Astrocyte (in vitro differentiated cells and primary cell): ENCODE measurements around the gene DGKB. TPM values are rescaled to one million over a fixed set of nuclear protein-coding genes. Genes with fewer than 3 reads are reported as not detected.

Source experiments
- DNase-seq: peaks from one replicate; pipeline ENCODE4 v3.0.0-alpha.2; 2010; ENCODE audit warnings: low read depth
- FAIRE-seq: peaks from 2 replicates; lab custom pipeline; 2011; peaks lifted over from hg19 to GRCh38; lab: Jason Lieb, UNC
- H2AFZ ChIP-seq: 2 replicates; pipeline ENCODE4 v1.6.0; 2012; ENCODE audit warnings: low read depth, low read length, inconsistent platforms
- H3K27ac ChIP-seq: 2 replicates; pipeline ENCODE4 v1.5.1; 2011; ENCODE audit warnings: low read depth, low read length, inconsistent platforms
- H3K27me3 ChIP-seq: 2 replicates; pipeline ENCODE4 v1.6.0; 2011; ENCODE audit warnings: low read length, inconsistent platforms; ENCODE audit not compliant: insufficient read depth
- H3K36me3 ChIP-seq: 2 replicates; pipeline ENCODE4 v1.5.1; 2011; ENCODE audit warnings: low read length, inconsistent platforms; ENCODE audit not compliant: insufficient read depth
- H3K4me1 ChIP-seq: 2 replicates; pipeline ENCODE4 v1.5.1; 2011; ENCODE audit warnings: low read length, inconsistent platforms; ENCODE audit not compliant: insufficient read depth
- H3K4me2 ChIP-seq: 2 replicates; pipeline ENCODE4 v1.6.0; 2012; ENCODE audit warnings: low read length, inconsistent platforms
- H3K4me3 ChIP-seq: 2 replicates; pipeline ENCODE4 v1.5.1; 2011; ENCODE audit warnings: low read depth, mild to moderate bottlenecking, low read length, inconsistent platforms; ENCODE audit not compliant: insufficient read depth
- H3K79me2 ChIP-seq: 2 replicates; pipeline ENCODE4 v1.6.0; 2012; ENCODE audit warnings: mild to moderate bottlenecking, low read length, inconsistent platforms; ENCODE audit not compliant: insufficient read depth
- H3K9ac ChIP-seq: 2 replicates; pipeline ENCODE4 v1.6.0; 2012; ENCODE audit warnings: mild to moderate bottlenecking, low read length, inconsistent platforms
- H3K9me3 ChIP-seq: 2 replicates; pipeline ENCODE4 v1.5.1; 2012; ENCODE audit warnings: low read depth, mild to moderate bottlenecking, low read length, inconsistent platforms; ENCODE audit not compliant: insufficient read depth
- H4K20me1 ChIP-seq: 2 replicates; pipeline ENCODE4 v1.6.0; 2012; ENCODE audit warnings: low read length, inconsistent platforms; ENCODE audit not compliant: insufficient read depth
- H3K27ac Mint-ChIP-seq: one replicate; pipeline ENCODE4 v1.8.0; 2021; ENCODE audit warnings: mild to moderate bottlenecking, mixed read lengths; ENCODE audit not compliant: unreplicated experiment
- H3K27me3 Mint-ChIP-seq: one replicate; pipeline ENCODE4 v1.8.0; 2021; ENCODE audit warnings: low read depth, mixed read lengths; ENCODE audit not compliant: unreplicated experiment
- H3K36me3 Mint-ChIP-seq: one replicate; pipeline ENCODE4 v1.8.0; 2021; ENCODE audit warnings: low read depth, mixed read lengths; ENCODE audit not compliant: unreplicated experiment
- H3K4me1 Mint-ChIP-seq: one replicate; pipeline ENCODE4 v1.8.0; 2021; ENCODE audit warnings: low read depth, mixed read lengths; ENCODE audit not compliant: unreplicated experiment
- H3K4me3 Mint-ChIP-seq: one replicate; pipeline ENCODE4 v1.8.0; 2021; ENCODE audit warnings: mild to moderate bottlenecking, moderate library complexity, mixed read lengths; ENCODE audit not compliant: unreplicated experiment
- H3K9me3 Mint-ChIP-seq: one replicate; pipeline ENCODE4 v1.8.0; 2021; ENCODE audit warnings: mild to moderate bottlenecking, mixed read lengths; ENCODE audit not compliant: unreplicated experiment
- EZH2 ChIP-seq: IDR thresholded peaks from 2 replicates; pipeline ENCODE4 v1.6.1; 2012; ENCODE audit warnings: mild to moderate bottlenecking, low read length, inconsistent platforms; ENCODE audit not compliant: insufficient read depth
- total RNA-seq: library from RNA; stranded (reverse); gene quantifications from 2 replicates; pipeline ENCODE4 v1.2.1, GENCODE V29; 2021
- TF ChIP-seq, protein P1 (sequence below): IDR thresholded peaks from 2 replicates; pipeline ENCODE4 v1.5.1; 2011; ENCODE audit warnings: low read depth, mild to moderate bottlenecking, inconsistent platforms, low read length, moderate library complexity; ENCODE audit not compliant: insufficient read depth

Gene DGKB
- total RNA-seq, 1 donor from 2014 or later = 0.39 TPM

DNA sequence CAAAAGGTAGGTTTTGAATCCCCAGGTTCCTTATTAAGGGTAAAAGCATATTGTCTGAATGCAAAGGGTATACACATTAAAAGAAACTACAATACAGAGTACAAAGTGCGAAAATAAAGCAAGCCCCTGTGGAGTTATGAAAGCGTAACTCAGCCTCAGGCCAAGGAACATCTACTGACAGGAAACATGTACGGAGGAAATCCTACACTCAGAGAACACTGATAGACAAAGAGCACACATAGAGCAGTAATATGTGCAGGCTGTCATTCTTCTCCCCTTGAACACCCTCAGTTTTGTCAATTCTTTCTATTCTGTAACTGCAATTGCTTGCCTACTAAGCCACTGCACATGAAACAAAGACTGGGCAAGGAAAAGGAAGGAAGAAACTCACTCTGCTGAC lies 150.2 kb downstream of the DGKB start:
- no peak for FAIRE-seq
- H3K36me3 ChIP-seq = no peaks in the 10 kb centered on the region
- TF ChIP-seq EZH2 = no peak
- TF ChIP-seq, protein P1, sequence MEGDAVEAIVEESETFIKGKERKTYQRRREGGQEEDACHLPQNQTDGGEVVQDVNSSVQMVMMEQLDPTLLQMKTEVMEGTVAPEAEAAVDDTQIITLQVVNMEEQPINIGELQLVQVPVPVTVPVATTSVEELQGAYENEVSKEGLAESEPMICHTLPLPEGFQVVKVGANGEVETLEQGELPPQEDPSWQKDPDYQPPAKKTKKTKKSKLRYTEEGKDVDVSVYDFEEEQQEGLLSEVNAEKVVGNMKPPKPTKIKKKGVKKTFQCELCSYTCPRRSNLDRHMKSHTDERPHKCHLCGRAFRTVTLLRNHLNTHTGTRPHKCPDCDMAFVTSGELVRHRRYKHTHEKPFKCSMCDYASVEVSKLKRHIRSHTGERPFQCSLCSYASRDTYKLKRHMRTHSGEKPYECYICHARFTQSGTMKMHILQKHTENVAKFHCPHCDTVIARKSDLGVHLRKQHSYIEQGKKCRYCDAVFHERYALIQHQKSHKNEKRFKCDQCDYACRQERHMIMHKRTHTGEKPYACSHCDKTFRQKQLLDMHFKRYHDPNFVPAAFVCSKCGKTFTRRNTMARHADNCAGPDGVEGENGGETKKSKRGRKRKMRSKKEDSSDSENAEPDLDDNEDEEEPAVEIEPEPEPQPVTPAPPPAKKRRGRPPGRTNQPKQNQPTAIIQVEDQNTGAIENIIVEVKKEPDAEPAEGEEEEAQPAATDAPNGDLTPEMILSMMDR = no peak

DNA sequence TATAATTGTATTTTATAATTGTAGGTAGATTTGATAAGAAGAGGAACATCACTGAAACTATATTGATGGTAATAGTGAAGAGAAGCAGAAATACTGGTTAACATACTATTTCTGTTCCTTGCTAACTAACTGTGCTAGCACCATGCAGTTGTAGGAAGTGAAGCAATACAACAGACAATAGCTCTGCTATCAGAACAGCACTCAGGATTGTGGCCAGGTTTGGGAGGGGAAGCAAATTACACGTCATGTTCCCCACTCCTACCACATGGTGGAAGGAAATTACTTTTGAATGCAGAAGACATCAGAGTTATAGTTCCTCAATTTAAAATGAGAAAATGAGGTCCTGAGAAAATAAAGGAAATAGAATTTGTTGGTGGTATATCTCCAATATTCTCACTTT lies 151.1 kb downstream of the DGKB start:
- no peaks in the 10 kb centered on the region for H3K9me3 Mint-ChIP-seq
- Histone ChIP-seq H3K27me3 (no peaks in the 10 kb centered on the region), H3K27ac (no peak overlapping the region), H3K4me1 (peaks cover 9% of the 10 kb centered on the region), H4K20me1 (no peaks in the 10 kb centered on the region), H2AFZ (no peak overlapping the region), H3K9me3 (no peaks in the 10 kb centered on the region), H3K4me3 (no peak overlapping the region), H3K79me2 (no peaks in the 10 kb centered on the region), H3K4me2 (no peak overlapping the region), H3K9ac (no peak overlapping the region), H3K36me3 (no peaks in the 10 kb centered on the region)
- FAIRE-seq (no peak), DNase-seq (no peak)
- H3K4me1 Mint-ChIP-seq = peaks cover 15% of the 10 kb centered on the region
- H3K4me3 Mint-ChIP-seq = no peak overlapping the region
- no peaks in the 10 kb centered on the region for H3K27me3 Mint-ChIP-seq
- TF ChIP-seq EZH2 = no peak
- TF ChIP-seq, protein P1 = no peak
- no peak overlapping the region for H3K27ac Mint-ChIP-seq
- no peaks in the 10 kb centered on the region for H3K36me3 Mint-ChIP-seq

More for the DNA sequence above, 150.2 kb downstream of the DGKB start:
- Histone ChIP-seq H3K9ac (no peak overlapping the region), H2AFZ (no peak overlapping the region), H3K9me3 (no peaks in the 10 kb centered on the region), H3K4me2 (no peak overlapping the region), H3K79me2 (no peaks in the 10 kb centered on the region), H3K4me1 (peaks cover 9% of the 10 kb centered on the region), H3K27me3 (no peaks in the 10 kb centered on the region), H4K20me1 (no peaks in the 10 kb centered on the region), H3K27ac (no peak overlapping the region), H3K4me3 (no peak overlapping the region)
- Mint-ChIP-seq H3K9me3 (no peaks in the 10 kb centered on the region), H3K27me3 (no peaks in the 10 kb centered on the region), H3K36me3 (no peaks in the 10 kb centered on the region), H3K4me3 (no peak overlapping the region), H3K27ac (no peak overlapping the region), H3K4me1 (peaks cover 15% of the 10 kb centered on the region)
- no peak for DNase-seq

DNA sequence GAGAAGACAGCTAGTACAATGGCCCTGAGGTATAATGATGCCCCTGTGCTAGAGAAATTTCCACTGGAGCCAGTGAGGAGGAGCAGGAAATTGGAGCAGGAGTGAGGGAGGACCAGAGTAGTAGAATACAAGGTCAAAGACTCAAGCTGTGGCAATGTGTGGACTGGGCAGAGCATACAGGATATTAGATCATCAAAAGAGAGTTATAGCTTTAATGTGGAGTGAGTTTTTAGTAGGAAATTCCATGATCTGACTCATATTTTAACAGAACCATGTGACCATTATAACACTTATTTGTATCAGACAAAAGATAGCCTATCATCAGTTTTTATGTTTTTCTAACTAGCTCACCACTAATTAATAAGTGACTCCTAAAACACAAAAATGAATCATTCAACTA lies 154.1 kb downstream of the DGKB start:
- H3K27ac ChIP-seq = peak overlapping the region; percentile 38
- no peak overlapping the region for H3K9ac ChIP-seq
- H3K27me3 ChIP-seq = no peaks in the 10 kb centered on the region
- no peaks in the 10 kb centered on the region for H4K20me1 ChIP-seq
- Mint-ChIP-seq H3K4me1 (peaks cover 10% of the 10 kb centered on the region), H3K27me3 (no peaks in the 10 kb centered on the region), H3K36me3 (no peaks in the 10 kb centered on the region), H3K9me3 (no peaks in the 10 kb centered on the region), H3K4me3 (no peak overlapping the region), H3K27ac (no peak overlapping the region)
- no peak for TF ChIP-seq EZH2
- TF ChIP-seq, protein P1 = no peak
- H3K9me3 ChIP-seq = peaks cover 8% of the 10 kb centered on the region
- peak; percentile 90 for DNase-seq
- peak; percentile 81 for FAIRE-seq
- H2AFZ ChIP-seq = no peak overlapping the region
- H3K4me3 ChIP-seq = no peak overlapping the region
- no peaks in the 10 kb centered on the region for H3K79me2 ChIP-seq
- H3K4me1 ChIP-seq = peaks cover 9% of the 10 kb centered on the region
- no peaks in the 10 kb centered on the region for H3K36me3 ChIP-seq
- H3K4me2 ChIP-seq = peak overlapping the region; percentile 48
